ENCODE measurements around the gene FADS3.
"Not testable (repeated sequence)": the region's sequence is repeated elsewhere in the genome, so short reads cannot be mapped to it uniquely, and the experiment has no call there.

The FADS3 gene

DNA sequence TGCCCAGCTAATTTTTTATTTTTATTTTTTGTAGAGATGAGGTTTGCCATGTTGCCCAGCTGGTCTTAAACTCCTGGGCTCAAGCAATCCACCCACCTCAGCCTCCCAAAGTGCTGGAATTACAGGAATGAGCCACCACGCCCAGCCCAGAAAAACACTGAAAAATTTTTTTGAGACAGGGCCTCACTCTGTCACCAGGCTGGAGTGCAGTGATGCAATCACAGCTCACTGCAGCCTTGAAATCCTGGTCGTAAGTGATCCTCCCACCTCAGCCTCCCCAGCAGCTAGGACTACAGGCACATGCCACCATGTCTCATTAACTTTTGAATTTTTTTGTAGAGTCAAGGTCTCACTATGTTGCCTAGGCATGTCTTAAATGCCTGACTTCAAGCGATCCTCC lies 9.1 kb downstream of the FADS3 start:
- not testable (repeated sequence) for DNase-seq (ENCODE audit: low read depth in 2 of 3, low spot score in 2 of 3)

DNA sequence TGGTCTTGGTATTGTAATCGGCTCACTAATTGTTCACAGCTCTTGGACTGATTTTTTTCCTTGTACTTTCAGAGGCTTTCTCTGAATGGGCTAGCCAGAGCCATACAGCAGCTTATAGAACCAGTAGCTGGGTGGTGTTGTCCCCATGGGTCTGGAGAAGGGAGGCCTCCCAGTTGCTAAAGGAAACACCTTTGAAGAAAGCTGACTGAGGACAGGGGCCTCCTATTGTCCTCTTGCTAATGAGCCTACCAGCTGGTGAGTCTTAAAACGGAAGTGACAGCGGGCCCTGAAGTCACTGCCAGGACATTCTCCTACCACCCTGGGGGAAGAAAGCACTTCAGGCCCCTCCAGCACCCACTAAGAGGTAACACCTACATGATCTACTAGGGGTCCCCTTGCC lies 9.9 kb downstream of the FADS3 start:
- DNase-seq (ENCODE audit: low read depth in 2 of 3, low spot score in 2 of 3): no peak

DNA sequence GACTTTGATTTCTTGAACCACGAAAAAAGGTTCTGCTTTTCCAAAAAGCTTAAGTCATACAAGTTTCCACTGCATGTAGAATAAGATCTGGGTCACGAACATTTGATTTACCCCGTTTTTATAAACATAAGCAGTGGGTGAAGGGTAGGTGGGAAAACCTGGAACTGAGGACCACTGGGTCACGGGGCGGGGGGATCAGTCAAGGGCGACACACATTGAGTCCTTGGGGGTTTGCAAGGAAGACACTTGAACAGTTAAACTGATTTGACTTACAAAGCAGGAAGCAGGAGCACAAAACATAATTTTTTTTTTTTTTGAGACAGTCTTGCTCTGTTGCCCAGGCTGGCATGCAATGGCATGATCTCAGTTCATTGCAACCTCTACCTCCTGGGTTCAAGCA lies 10.9 kb downstream of the FADS3 start:
- no peak for DNase-seq (ENCODE audit: low read depth in 2 of 3, low spot score in 2 of 3)

DNA sequence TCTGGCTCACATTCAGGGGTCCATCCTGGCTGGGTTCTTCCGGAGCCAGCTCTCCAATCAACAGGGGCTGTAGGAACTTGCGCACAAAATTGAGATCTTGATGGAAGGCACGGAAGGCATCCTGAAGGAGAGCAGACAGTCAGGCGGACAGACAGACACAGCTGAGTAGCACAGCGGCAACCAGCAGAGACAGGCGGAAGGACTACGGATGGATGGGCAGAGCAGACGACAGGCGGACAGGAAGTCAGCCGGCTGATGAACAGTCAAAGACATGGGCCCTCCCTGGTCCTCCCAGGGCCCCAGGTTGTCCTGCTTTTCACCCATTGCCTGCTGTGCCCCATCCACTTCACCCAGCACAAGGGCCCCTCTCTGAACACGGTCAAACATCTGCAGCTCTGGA lies 11.3 kb downstream of the FADS3 start:
- no peak for DNase-seq (ENCODE audit: low read depth in 2 of 3, low spot score in 2 of 3)

DNA sequence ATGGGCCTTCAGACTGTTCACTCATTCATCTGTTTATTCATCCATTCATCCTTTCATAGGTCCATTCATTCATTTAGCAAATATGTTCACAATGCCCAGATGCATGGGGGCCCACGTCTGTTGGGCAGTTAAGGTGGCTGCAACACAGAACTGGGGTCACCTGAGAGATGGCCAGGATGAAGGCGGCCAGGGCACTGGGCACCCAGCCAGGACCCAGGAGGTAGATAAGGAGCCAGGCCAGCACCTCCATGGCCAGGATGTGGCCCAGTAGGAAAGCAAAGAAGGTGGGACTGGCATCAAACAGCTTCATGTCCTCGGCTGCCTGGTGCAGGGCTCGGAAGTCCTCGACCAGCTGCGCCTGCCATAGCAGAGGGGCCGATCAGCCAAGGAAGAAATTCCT lies 12.2 kb downstream of the FADS3 start:
- no peak for DNase-seq (ENCODE audit: low read depth in 2 of 3, low spot score in 2 of 3)

DNA sequence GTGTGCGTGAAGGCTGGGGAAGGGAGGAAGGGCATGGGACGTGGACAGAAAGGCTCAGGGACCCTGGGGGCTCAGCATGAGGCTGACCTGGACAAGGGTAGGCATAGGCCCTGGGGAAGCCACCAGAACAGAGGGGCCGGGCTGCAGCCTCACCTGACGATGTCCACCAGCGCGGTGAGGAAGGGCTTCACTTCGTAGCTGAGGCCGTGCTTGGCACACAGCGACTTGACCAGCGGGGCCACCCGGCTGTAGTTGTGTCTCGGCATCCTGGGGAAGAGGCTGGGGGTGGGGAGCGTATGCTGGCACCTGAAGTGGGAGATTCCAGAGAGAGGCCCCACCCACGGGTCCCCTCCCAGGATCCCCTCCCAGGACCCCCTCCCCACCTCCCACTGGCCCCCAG lies 15.6 kb downstream of the FADS3 start:
- DNase-seq (ENCODE audit: low read depth in 2 of 3, low spot score in 2 of 3): no peak

DNA sequence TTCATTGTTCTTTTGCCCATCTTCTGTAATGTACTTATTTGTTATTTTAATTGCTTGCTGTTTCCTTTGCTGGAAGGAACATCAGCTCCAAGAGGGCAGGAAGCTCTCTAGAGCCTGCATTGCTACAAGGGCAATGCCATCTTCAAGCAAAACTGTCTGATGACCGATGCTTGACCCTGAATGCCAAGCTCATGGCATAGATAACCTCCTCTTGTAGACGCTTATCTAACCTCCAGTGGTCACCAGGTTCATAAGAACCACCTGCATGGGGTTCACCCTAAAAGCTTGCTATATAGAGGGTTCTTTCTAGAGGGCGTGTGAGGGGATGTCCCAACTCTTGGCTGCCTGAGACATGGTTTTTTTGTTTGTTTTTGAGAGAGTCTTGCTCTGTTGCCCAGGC lies 16.5 kb downstream of the FADS3 start:
- no peak for DNase-seq (ENCODE audit: low read depth in 2 of 3, low spot score in 2 of 3)

DNA sequence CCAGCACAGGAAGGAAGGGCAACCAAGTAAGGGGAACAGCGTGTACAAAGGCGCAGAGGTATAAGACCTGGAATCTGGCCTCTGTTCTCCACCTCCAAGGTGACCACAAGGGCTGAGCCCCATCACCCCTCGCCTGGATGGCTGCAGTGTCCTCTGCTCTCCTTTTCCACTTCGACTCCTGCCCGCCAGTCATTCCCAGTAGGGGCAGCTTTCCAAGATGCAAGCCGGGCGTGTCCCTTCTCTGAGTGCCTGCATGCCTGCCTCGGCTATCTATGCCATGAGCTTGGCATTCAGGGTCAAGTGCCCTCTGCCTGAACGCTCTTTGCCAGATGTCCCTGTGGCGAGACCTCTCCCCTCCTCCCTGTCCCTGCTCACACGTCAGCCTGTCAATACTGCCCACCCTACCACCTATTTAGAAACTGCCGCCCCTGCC lies 17.0 kb downstream of the FADS3 start:
- no peak for DNase-seq (ENCODE audit: low read depth in 2 of 3, low spot score in 2 of 3)

DNA sequence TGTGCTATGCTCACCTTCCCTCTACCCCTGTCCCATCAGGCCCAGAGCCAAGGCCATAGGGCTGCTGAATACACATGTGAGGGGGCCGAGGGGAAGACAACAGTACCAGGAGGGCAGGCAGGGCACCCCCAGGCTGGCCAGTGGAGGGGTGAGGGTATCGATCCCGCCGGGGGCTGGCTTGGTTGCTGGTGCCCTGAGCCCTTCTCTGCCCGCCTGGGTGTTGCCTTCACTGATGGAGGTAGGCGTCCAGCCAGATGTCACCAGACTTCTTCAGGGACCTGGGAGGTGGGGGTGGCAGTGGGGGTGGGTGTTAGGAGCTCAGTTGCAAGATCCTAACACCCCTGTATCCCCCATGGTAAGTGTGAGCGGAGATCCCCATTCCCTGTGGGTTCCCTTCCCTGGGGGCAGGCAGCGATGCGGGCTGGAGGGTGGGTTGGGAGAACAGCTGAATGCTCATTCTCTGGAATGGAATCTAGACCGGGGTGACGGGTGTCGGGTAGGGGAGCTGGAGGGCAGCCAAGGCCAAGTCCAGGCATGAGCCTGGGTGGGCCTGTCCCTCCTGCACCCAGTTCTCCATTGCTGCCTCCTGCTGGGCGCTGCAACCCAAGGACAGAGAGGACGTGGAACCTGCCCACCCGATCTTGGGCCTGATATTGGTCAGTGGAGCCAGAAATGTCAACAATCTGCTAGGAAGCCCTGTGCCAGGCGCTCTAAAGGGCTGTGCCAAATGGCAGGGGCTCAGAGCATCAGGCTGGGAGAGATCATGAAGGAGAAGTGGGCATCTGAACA lies 17.6 kb downstream of the FADS3 start:
- DNase-seq (ENCODE audit: low read depth in 2 of 3, low spot score in 2 of 3): no peak

DNA sequence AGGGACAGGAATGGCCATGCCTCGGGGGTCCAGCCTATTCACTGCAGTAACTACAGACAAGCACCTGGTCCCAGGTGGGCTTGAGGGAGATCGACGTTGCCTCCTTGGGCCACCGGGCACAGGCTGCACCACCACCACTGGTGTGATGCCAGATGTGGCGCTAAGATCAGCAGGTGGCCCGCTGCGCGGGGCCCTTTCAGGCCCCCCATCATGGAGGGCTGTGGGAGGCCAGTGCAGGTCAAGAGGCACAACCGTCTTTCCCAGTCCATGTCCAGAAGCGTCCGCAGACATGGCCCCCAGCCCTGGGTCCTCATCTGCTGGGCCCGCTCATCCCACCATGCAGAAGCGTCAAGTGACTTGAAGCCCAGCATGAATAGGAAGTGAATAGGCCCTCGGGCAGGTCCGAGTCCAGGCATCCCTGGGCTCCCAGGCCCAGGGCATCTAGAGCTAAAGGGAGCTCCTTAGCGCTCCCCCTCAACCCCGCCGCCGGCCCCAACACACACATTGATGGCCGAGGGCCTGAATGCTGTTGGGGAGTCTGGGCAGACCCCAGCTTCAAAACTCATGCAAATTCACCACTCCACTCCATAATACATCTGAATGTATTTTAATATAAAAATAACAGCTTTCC lies 18.3 kb downstream of the FADS3 start:
- no peak for DNase-seq (ENCODE audit: low read depth in 2 of 3, low spot score in 2 of 3)

DNA sequence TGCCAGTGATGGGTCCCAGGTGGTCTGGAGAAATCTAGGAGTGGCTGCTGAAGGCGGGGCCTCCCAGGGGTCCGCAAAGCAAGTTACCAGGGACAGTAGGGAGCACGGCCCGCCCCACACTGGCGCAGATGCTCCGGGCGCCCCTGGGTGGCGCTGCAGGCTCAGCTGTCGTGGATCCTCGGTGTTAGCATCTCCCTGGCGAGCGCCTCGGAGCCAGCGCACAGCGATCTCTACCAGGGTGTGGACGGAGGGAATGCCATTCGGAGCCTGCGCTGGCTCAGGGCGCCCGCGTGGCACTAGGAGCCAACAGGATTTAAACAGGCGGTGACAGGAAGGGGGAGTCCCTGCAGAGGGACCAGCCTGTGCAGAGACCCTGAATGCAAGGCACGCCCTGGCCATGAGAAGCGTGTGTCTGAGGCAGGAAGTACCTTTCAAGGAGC lies 20.2 kb downstream of the FADS3 start:
- peak; percentile 24 to 59 (median 57) for DNase-seq (ENCODE audit: low read depth in 2 of 3, low spot score in 2 of 3)

DNA sequence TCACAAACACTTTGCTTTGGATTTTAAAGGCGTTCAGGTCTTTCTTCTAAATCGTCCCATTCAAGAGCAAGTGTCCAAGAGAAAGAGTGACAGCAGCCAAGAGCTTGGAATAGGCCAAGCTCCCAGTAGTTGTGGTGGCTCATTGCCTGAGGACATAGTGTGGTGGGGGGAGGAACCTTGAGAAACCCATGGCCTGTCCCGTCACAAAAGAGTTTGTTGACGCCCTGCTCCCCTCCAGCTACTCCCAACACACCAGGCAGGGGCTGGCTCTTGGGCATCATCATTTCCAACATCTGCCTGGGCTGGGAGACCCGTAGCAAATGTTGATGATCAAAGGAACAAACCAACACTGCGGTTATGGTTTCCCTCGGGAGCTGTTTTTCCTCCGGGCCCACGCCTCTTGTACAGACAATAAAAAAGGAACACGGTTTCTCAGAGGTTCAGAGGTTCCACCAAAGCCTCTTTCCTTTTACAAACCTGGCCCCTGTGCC lies 20.8 kb downstream of the FADS3 start:
- DNase-seq (ENCODE audit: low read depth in 2 of 3, low spot score in 2 of 3): no peak

DNA sequence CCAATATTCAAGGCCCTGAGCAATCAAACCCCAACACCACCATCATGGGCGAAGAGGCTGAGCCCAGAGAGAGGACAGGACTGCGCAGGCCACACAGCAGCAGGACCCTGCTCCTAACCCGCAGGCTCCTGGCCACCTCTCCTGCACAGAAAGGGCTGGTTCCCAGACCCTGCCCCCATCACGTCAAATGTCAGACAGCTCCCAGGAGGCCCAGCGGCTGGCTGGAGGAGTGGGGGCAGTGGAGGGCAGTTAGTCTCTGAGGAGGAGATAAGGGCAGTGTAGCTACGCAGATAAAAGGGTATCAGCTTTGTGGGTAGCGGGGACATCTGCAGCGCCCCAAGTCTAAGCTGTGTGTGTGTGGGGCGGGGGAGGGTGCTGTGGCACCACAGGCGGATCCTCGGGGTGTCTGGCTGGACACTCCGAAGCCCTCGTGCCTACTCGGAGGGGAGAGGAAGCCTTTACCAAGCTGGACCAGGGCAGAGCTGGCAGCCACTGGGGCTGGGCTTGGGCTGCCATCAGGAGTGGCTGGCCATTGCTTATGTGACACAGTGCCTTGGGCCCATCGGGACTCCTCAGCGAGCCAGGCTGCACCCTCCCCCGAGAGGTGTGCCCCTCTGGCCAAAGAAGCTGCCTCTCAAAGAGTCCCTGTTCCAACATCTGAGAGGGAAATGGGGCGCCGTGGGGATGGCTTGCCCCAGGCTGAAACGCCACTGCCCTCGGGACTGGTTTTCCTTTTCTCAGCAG lies 21.5 kb downstream of the FADS3 start:
- no peak for DNase-seq (ENCODE audit: low read depth in 2 of 3, low spot score in 2 of 3)

DNA sequence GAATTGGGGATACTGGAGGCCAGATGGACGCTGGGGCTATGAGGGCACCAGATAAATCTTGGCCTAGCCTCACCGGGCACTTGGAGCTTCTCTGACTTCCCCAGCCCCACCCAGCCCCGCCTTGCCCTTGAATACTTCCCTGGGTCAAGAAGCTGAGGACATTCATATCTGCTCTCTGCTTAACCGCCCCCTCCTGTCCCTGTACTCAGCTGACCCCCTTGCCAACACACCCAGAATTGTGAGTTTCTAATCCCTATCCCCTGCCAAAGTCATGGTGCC lies 22.0 kb downstream of the FADS3 start:
- no peak for DNase-seq (ENCODE audit: low read depth in 2 of 3, low spot score in 2 of 3)

DNA sequence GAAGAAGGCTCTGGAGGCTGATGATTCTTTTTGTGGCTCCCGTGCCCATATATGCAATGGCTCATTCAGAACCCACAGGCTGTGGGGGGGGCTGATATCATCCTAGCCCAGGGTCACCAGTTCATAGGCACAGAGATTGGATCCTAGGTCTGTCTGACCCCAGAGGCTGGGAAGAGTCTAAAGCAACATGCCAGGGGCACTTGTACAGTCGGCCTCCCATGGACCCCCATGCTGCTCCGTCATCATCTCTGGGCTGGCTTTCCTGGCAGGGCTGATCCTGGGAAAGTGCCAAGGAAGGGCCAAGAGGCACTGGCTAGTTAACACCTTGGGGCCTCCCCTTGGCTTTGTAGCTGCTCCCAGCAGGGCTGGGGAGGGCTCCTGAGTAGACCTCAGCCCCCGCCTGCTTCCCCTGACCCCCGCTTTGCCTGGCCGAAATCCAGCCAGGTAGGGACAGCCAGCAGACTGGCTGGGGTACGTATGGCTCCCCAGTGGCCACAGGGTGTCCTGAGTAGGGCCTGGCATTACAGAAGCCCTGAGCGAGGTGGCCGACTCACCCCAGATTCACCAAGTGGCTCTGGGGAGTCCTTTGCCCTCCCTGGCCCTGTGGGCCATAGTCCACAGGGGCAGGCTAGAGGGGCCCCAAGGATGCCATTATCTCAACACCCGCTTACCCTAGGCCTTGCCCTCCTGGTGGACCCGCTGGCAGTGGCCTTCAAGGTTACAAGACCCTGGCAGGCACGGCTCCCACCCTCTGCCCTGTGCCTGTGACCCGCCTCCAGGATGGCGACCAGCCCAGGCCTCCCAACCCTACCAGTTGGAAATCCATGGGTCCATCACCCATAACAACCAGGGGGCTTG lies 22.5 kb downstream of the FADS3 start:
- DNase-seq (ENCODE audit: low read depth in 2 of 3, low spot score in 2 of 3): no peak

DNA sequence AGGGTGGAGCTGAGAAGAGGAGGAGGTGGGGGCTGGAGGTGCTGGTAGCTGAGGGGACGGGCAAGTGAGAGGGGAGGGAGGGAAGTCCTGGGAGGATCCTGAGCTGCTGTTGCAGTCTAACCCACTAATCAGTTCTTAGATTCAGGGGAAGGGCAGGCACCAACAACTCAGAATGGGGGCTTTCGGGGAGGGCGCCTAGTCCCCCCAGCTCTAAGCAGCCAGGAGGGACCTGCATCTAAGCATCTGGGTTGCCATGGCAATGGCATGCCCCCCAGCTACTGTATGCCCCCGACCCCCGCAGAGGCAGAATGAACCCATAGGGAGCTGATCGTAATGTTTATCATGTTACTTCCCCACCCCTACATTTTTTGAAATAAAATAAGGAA lies 24.4 kb downstream of the FADS3 start:
- DNase-seq (ENCODE audit: low read depth in 2 of 3, low spot score in 2 of 3): no peak

DNA sequence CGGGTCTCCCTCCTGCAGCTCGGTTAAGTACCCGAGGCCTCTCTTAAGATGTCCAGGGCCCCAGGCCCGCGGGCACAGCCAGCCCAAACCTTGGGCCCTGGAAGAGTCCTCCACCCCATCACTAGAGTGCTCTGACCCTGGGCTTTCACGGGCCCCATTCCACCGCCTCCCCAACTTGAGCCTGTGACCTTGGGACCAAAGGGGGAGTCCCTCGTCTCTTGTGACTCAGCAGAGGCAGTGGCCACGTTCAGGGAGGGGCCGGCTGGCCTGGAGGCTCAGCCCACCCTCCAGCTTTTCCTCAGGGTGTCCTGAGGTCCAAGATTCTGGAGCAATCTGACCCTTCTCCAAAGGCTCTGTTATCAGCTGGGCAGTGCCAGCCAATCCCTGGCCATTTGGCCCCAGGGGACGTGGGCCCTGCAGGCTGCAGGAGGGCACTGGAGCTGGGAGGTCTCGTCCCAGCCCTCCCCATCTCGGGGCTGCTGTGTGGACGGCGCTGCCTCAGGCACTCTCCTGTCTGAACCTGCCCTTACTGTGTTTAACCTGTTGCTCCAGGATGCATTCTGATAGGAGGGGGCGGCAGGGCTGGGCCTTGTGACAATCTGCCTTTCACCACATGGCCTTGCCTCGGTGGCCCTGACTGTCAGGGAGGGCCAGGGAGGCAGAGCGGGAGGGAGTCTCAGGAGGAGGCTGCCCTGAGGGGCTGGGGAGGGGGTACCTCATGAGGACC lies 25.0 kb downstream of the FADS3 start:
- DNase-seq (ENCODE audit: low read depth in 2 of 3, low spot score in 2 of 3): no peak

DNA sequence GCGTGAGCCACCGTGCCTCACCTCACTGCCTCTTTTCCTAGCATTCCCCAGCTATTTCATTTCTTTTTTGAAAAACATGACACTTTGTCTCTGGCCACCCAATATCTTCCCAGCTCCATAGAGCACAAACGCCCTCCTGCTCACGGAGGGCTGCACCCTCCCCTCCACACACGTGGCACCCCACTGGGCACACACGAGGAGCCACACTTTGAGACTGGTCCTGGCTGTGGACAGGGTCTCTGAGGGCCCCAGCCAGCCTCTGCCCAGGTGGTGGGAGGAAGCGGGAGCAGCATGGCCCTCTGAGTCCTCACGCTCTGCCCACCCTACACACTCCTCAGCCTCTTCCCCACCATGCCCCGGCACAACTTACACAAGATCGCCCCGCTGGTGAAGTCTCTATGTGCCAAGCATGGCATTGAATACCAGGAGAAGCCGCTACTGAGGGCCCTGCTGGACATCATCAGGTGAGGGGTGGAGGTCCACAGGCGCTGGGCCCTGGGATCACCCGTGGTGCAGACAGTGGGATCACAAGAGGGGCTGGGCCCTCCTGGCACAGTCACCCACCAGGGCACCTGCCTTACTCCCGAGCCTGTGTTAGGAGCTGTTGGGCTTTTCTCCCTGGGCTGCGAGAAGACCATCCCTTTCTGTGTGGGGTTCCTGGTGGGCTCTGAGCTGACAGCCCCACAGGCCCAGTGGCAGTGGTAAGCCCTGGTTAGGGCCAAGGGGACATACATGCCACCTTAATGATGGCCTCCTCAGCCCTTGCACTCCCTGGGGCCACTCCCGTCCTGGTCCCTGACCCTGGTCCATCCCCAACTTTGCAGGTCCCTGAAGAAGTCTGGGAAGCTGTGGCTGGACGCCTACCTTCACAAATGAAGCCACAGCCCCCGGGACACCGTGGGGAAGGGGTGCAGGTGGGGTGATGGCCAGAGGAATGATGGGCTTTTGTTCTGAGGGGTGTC lies 26.2 kb downstream of the FADS3 start:
- no peak for DNase-seq (ENCODE audit: low read depth in 2 of 3, low spot score in 2 of 3)

DNA sequence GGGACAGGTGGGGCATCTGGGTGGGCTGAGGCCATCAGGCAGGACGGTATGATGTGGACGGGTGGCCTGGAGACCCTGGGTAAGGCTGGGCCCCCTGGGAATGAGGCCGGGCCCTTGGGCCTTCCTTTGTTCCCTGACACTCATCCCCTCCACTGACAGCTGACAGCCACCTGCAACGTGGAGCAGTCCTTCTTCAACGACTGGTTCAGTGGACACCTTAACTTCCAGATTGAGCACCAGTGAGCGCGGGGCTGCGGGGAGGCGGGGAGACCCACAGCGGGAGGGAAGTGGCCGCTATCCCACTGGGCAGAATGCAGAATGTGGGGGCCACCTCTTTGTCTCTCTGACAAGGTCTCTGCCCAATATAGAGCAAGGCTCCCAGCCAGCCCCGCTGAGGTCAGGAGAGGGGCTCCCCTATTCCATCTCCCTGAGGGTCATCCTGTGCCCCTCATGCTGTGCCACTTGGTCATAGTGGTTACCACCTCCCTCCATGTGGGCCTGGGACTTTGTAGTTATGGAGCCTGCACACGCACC lies 27.7 kb downstream of the FADS3 start:
- DNase-seq (ENCODE audit: low read depth in 2 of 3, low spot score in 2 of 3): no peak

All from activated CD8-positive, alpha-beta memory T cell treated with anti-CD3 and anti-CD28 coated beads for 48 hours (primary cell).